HepG2 (cell line): ENCODE results near the gene ARHGEF16. TPM values are rescaled to one million over a fixed set of nuclear protein-coding genes. Genes with fewer than 3 reads are reported as not detected.

Source experiments
- CCDC6 ChIP-seq: sonication (generic); formaldehyde crosslinking; IDR thresholded peaks from 2 replicates; pipeline ENCODE4 v1.8.1; 2022; ENCODE audit warnings: mild to moderate bottlenecking, missing genetic modification reagents, moderate library complexity
- E2F1 ChIP-seq: sonication (generic); formaldehyde crosslinking; IDR thresholded peaks from 2 replicates; pipeline ENCODE4 v1.5.0; 2020; ENCODE audit warnings: missing genetic modification reagents
- GMEB2 ChIP-seq: IDR thresholded peaks from 2 replicates; pipeline ENCODE4 v1.6.1; 2016; ENCODE audit warnings: missing biosample characterization, missing genetic modification reagents, low read depth
- HMG20B ChIP-seq: conservative IDR thresholded peaks from 2 replicates; pipeline ENCODE4 v1.6.1; 2016; ENCODE audit warnings: missing genetic modification reagents, missing compliant biosample characterization
- HOXA7 ChIP-seq: sonication (generic); formaldehyde crosslinking; IDR thresholded peaks from 2 replicates; pipeline ENCODE4 v1.8.1; 2022; ENCODE audit warnings: mild to moderate bottlenecking, missing genetic modification reagents, moderate library complexity
- MED8 ChIP-seq: sonication (generic); formaldehyde crosslinking; IDR thresholded peaks from 2 replicates; pipeline ENCODE4 v1.8.1; 2023; ENCODE audit warnings: mild to moderate bottlenecking, missing genetic modification reagents; ENCODE audit not compliant: insufficient replicate concordance
- NFAT5 ChIP-seq: sonication (generic); formaldehyde crosslinking; IDR thresholded peaks from 2 replicates; pipeline ENCODE4 v1.4.0; 2020; ENCODE audit warnings: missing genetic modification reagents
- POLR2A ChIP-seq, 2 experiments: IDR thresholded peaks; 2 replicates each; pipeline ENCODE4 v1.6.1; 2011; ENCODE audit warnings: low read depth in 2 of 2, low read length in 2 of 2, mild to moderate bottlenecking in 1 of 2, moderate library complexity in 1 of 2; ENCODE audit not compliant: insufficient read depth in 1 of 2
- RARA ChIP-seq: IDR thresholded peaks from 2 replicates; pipeline ENCODE4 v1.6.1; 2016; ENCODE audit warnings: missing genetic modification reagents, missing compliant biosample characterization
- RELA ChIP-seq: sonication (generic); formaldehyde crosslinking; IDR thresholded peaks from 2 replicates; pipeline ENCODE4 v1.4.0; 2020; ENCODE audit warnings: missing genetic modification reagents
- SALL1 ChIP-seq: sonication (generic); formaldehyde crosslinking; IDR thresholded peaks from 2 replicates; pipeline ENCODE4 v1.8.0; 2022; ENCODE audit warnings: mild to moderate bottlenecking, missing genetic modification reagents
- SP1 ChIP-seq, 2 experiments: fragments of 450-650 bp in 1 of 2; sonication (generic) in 1 of 2; formaldehyde crosslinking in 1 of 2; IDR thresholded peaks; 2 replicates each; pipeline versions ENCODE4 v1.4.0 to v1.6.1; 2016 to 2020; ENCODE audit warnings: missing genetic modification reagents in 1 of 2
- SRY ChIP-seq: sonication (generic); formaldehyde crosslinking; IDR thresholded peaks from 2 replicates; pipeline ENCODE4 v1.8.0; 2022; ENCODE audit warnings: mild to moderate bottlenecking, missing genetic modification reagents
- STAT5B ChIP-seq: sonication (generic); formaldehyde crosslinking; IDR thresholded peaks from 2 replicates; pipeline ENCODE4 v1.4.0; 2020; ENCODE audit warnings: missing genetic modification reagents
- XRCC5 ChIP-seq: fragments of 200-400 bp; formaldehyde crosslinking; optimal IDR thresholded peaks from 2 replicates; pipeline ENCODE3; 2017; ENCODE audit warnings: mild to moderate bottlenecking, low read length
- ZNF460 ChIP-seq: sonication (generic); formaldehyde crosslinking; IDR thresholded peaks from 2 replicates; pipeline ENCODE4 v1.5.1; 2020; ENCODE audit warnings: missing genetic modification reagents, mild to moderate bottlenecking, borderline replicate concordance
- ZNF501 ChIP-seq: sonication (generic); formaldehyde crosslinking; IDR thresholded peaks from 2 replicates; pipeline ENCODE4 v1.5.1; 2020; ENCODE audit warnings: mild to moderate bottlenecking, moderate library complexity, missing genetic modification reagents
- ZNF549 ChIP-seq: sonication (generic); formaldehyde crosslinking; IDR thresholded peaks from 2 replicates; pipeline ENCODE4 v1.5.0; 2020; ENCODE audit warnings: missing genetic modification reagents
- ZNF746 ChIP-seq: sonication (generic); formaldehyde crosslinking; IDR thresholded peaks from 2 replicates; pipeline ENCODE4 v1.8.0; 2022; ENCODE audit warnings: mild to moderate bottlenecking, missing genetic modification reagents
- ZNF883 ChIP-seq: sonication (generic); formaldehyde crosslinking; IDR thresholded peaks from 2 replicates; pipeline ENCODE4 v1.5.1; 2020; ENCODE audit warnings: mild to moderate bottlenecking, missing genetic modification reagents; ENCODE audit errors: not compliant biosample characterization
- polyA plus RNA-seq, 8 experiments: library from polyadenylated mRNA; depleted of rRNA in 3 of 8; stranded (reverse) in 7 of 8; unstranded in 1 of 8; fragments of >200 nt; fragmentation: Illumina TruSeq in 4 of 8; extraction: Trizol in 4 of 8; gene quantifications; 2 replicates each; pipeline versions ENCODE4 v1.2.1 to v1.2.3, GENCODE V29; 2011 to 2016; ENCODE audit warnings: low read depth in 4 of 8, missing spikeins in 1 of 8, mixed read lengths in 1 of 8; ENCODE audit not compliant: insufficient read depth in 1 of 8
- total RNA-seq, 5 experiments: library from RNA; depleted of rRNA; stranded (reverse); fragments of >200 nt; fragmentation: Illumina TruSeq; extraction: Trizol; gene quantifications; 2 replicates each; pipeline ENCODE4 v1.2.3, GENCODE V29; 2016; ENCODE audit warnings: low read depth in 1 of 5
- TF ChIP-seq, protein P1 (sequence below): sonication (generic); formaldehyde crosslinking; IDR thresholded peaks from 2 replicates; pipeline ENCODE4 v1.4.0; 2020; ENCODE audit warnings: missing genetic modification reagents

Gene ARHGEF16
- total and polyA plus RNA-seq, 2 of the 13 experiments (the other 11 are each of a cell fraction or from before 2014, with no cell fraction given), result 20.3 to 39.9 TPM

DNA sequence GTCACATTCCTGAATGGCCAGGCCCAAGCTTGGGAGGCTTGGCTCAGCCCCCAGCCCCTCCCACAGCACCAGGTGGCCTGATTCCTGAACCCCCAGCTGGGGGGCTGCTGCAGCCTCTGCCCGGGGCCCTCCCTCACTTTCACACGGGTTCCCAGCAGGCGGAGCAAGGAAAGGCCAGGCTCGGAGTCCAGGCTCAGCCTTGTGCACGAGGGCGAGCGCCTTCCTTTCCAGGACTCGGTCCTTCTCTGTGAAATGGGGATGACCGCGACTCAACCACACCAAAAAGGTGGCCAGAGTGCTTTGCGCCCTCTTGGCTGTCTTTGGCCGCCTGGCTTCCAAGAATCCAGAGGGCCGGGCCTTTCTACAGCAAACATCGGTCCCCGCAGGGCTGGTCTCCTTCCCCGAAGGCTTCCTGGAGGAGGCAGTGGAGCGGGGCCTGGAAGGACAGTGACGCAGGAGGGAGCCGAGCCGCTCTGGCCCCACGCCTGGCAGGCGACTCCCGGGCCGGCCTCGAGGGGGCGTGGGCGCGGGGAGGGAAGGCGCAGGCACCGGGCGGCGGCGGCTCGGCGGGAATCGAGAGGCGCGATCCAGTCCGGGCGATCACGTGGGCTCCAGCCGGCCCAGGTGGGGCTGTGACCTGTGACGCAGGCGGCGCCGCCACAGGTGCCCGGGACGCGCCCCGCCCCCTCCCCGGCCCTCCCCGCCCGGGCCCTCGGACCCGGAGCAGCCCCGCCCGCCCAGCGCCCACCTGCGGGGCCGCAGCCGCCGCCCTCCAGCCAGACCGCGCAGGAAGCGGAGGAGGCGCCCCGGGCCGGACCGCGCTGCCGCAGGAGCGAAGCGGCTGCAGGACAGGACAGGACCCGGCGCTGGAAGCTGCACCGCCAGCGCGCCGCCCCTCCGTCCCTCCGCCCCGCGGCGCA lies at the start of gene ARHGEF16 (continued):
- TF ChIP-seq NFAT5 (CRISPR knock-in tag) (no peak), GMEB2 (CRISPR knock-in tag) (no peak), MED8 (peak; percentile 50), STAT5B (CRISPR knock-in tag) (no peak), ZNF549 (CRISPR knock-in tag) (no peak), POLR2A (IDR thresholded peaks at IDR 0.05; ENCODE audit: insufficient read depth in 1 of 2, low read depth in 2 of 2, low read length in 2 of 2) (no peak; a peak in 1 of 4 replicates), ZNF460 (CRISPR knock-in tag) (no peak), RARA (CRISPR knock-in tag) (no peak; the same call in 1 of the 2 replicates), SP1 (IDR thresholded peaks at IDR 0.05) (no peak), SP1 (CRISPR knock-in tag; IDR thresholded peaks at IDR 0.05) (peak; percentile 37; the same call in 1 of the 2 replicates), HMG20B (CRISPR knock-in tag) (no peak), ZNF883 (CRISPR knock-in tag) (no peak), XRCC5 (peak; percentile 79), SALL1 (peak; percentile 62), HOXA7 (CRISPR knock-in tag) (no peak), E2F1 (0 out of 2 replicates have a peak, but pooled peaks have one; percentile 57), RELA (CRISPR knock-in tag) (no peak), CCDC6 (no peak), ZNF501 (CRISPR knock-in tag) (no peak), ZNF746 (CRISPR knock-in tag) (peak; percentile 17; the same call in 1 of the 2 replicates), SRY (CRISPR knock-in tag) (peak; percentile 73; the same call in 1 of the 2 replicates)
- TF ChIP-seq, protein P1, sequence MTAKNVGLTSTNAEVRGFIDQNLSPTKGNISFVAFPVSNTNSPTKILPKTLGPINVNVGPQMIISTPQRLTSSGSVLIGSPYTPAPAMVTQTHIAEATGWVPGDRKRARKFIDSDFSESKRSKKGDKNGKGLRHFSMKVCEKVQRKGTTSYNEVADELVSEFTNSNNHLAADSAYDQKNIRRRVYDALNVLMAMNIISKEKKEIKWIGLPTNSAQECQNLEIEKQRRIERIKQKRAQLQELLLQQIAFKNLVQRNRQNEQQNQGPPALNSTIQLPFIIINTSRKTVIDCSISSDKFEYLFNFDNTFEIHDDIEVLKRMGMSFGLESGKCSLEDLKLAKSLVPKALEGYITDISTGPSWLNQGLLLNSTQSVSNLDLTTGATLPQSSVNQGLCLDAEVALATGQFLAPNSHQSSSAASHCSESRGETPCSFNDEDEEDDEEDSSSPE (CRISPR knock-in tag), result peak; percentile 94
